Effector memory CD4-positive, alpha-beta T cell (primary cell): ENCODE data around the gene ADGRB2.

Experiments
- DNase-seq, 3 donors: peaks; one replicate each; pipeline ENCODE4 v3.0.0-alpha.2; 2020
- H3K27ac ChIP-seq: 2 replicates; pipeline ENCODE4 v1.7.0; 2013; ENCODE audit warnings: mild to moderate bottlenecking, low read length, moderate library complexity; ENCODE audit not compliant: insufficient read depth, poor library complexity, severe bottlenecking
- H3K27me3 ChIP-seq: replicated peaks from 2 replicates; pipeline ENCODE4 v1.7.0; 2013; ENCODE audit warnings: mild to moderate bottlenecking, low read length; ENCODE audit not compliant: insufficient read depth, control insufficient read depth, poor library complexity, severe bottlenecking
- H3K36me3 ChIP-seq: 2 replicates; pipeline ENCODE4 v1.7.0; 2013; ENCODE audit warnings: mild to moderate bottlenecking, low read length, moderate library complexity; ENCODE audit not compliant: control insufficient read depth, insufficient read depth
- H3K4me1 ChIP-seq: 2 replicates; pipeline ENCODE4 v1.7.0; 2013; ENCODE audit warnings: low read length, mild to moderate bottlenecking; ENCODE audit not compliant: control insufficient read depth, insufficient read depth, poor library complexity, severe bottlenecking
- H3K4me3 ChIP-seq: 2 replicates; pipeline ENCODE4 v1.7.0; 2013; ENCODE audit warnings: low read length, low read depth, mild to moderate bottlenecking; ENCODE audit not compliant: insufficient read depth, poor library complexity, severe bottlenecking
- H3K9me3 ChIP-seq: 2 replicates; pipeline ENCODE4 v1.7.0; 2013; ENCODE audit warnings: mild to moderate bottlenecking, low read length, moderate library complexity; ENCODE audit not compliant: control insufficient read depth

The ADGRB2 gene

GRCh38 chr1:31736675-31737074 lies 27.5 kb downstream of the ADGRB2 start:
- no peaks in the 10 kb centered on the region for H3K9me3 ChIP-seq
- H3K27me3 ChIP-seq = no peaks in the 10 kb centered on the region
- H3K27ac ChIP-seq = no peak overlapping the region
- DNase-seq = no peak
- H3K4me1 ChIP-seq = peaks cover 7% of the 10 kb centered on the region
- H3K36me3 ChIP-seq = no peaks in the 10 kb centered on the region
- H3K4me3 ChIP-seq = no peak overlapping the region

GRCh38 chr1:31735571-31735970 lies 28.6 kb downstream of the ADGRB2 start:
- H3K27me3 ChIP-seq = no peaks in the 10 kb centered on the region
- H3K36me3 ChIP-seq = no peaks in the 10 kb centered on the region
- no peak for DNase-seq
- H3K9me3 ChIP-seq = no peaks in the 10 kb centered on the region
- no peak overlapping the region for H3K27ac ChIP-seq
- no peak overlapping the region for H3K4me3 ChIP-seq
- H3K4me1 ChIP-seq = peaks cover 7% of the 10 kb centered on the region

- Histone ChIP-seq H3K36me3 (no peaks in the 10 kb centered on the region), H3K27ac (no peak overlapping the region), H3K27me3 (no peaks in the 10 kb centered on the region), H3K4me3 (no peak overlapping the region), H3K9me3 (no peaks in the 10 kb centered on the region), H3K4me1 (peaks cover 4% of the 10 kb centered on the region)
- no peak for DNase-seq
These were observed 29.5 kb downstream of the ADGRB2 start for GRCh38 chr1:31734582-31735107.

GRCh38 chr1:31733389-31734219 lies 30.5 kb downstream of the ADGRB2 start:
- no peaks in the 10 kb centered on the region for H3K4me1 ChIP-seq
- no peak overlapping the region for H3K27ac ChIP-seq
- H3K36me3 ChIP-seq = no peaks in the 10 kb centered on the region
- no peak overlapping the region for H3K4me3 ChIP-seq
- no peaks in the 10 kb centered on the region for H3K9me3 ChIP-seq
- no peak for DNase-seq
- H3K27me3 ChIP-seq = no peaks in the 10 kb centered on the region

GRCh38 chr1:31732751-31733289 lies 31.3 kb downstream of the ADGRB2 start:
- Histone ChIP-seq H3K4me1 (no peaks in the 10 kb centered on the region), H3K27ac (no peak overlapping the region), H3K4me3 (no peak overlapping the region), H3K27me3 (no peaks in the 10 kb centered on the region), H3K36me3 (no peaks in the 10 kb centered on the region), H3K9me3 (no peaks in the 10 kb centered on the region)
- no peak for DNase-seq

- H3K36me3 ChIP-seq = no peaks in the 10 kb centered on the region
- H3K27ac ChIP-seq = no peak overlapping the region
- DNase-seq = no peak
- H3K4me3 ChIP-seq = no peak overlapping the region
- H3K27me3 ChIP-seq = no peaks in the 10 kb centered on the region
- H3K9me3 ChIP-seq = no peaks in the 10 kb centered on the region
- no peaks in the 10 kb centered on the region for H3K4me1 ChIP-seq
These were observed 31.8 kb downstream of the ADGRB2 start for GRCh38 chr1:31732343-31732742.

- H3K4me1 ChIP-seq = no peaks in the 10 kb centered on the region
- no peak for DNase-seq
- no peak overlapping the region for H3K27ac ChIP-seq
- H3K9me3 ChIP-seq = no peaks in the 10 kb centered on the region
- no peak overlapping the region for H3K4me3 ChIP-seq
- H3K36me3 ChIP-seq = no peaks in the 10 kb centered on the region
- no peaks in the 10 kb centered on the region for H3K27me3 ChIP-seq
These were observed 33.0 kb downstream of the ADGRB2 start for GRCh38 chr1:31731049-31731565.

- Histone ChIP-seq H3K27ac (no peak overlapping the region), H3K27me3 (no peaks in the 10 kb centered on the region), H3K4me3 (no peak overlapping the region), H3K4me1 (no peaks in the 10 kb centered on the region), H3K9me3 (no peaks in the 10 kb centered on the region), H3K36me3 (no peaks in the 10 kb centered on the region)
- DNase-seq = no peak
These were observed 33.6 kb downstream of the ADGRB2 start for GRCh38 chr1:31730336-31731048.

- Histone ChIP-seq H3K4me1 (no peaks in the 10 kb centered on the region), H3K9me3 (no peaks in the 10 kb centered on the region), H3K36me3 (no peaks in the 10 kb centered on the region), H3K27ac (no peak overlapping the region), H3K27me3 (no peaks in the 10 kb centered on the region), H3K4me3 (no peak overlapping the region)
- no peak for DNase-seq
These were observed 36.3 kb downstream of the ADGRB2 start for GRCh38 chr1:31727849-31728248.

GRCh38 chr1:31727195-31727594 lies 36.9 kb downstream of the ADGRB2 start:
- H3K27ac ChIP-seq = no peak overlapping the region
- no peaks in the 10 kb centered on the region for H3K4me1 ChIP-seq
- H3K27me3 ChIP-seq = no peaks in the 10 kb centered on the region
- no peak for DNase-seq
- H3K9me3 ChIP-seq = no peaks in the 10 kb centered on the region
- no peak overlapping the region for H3K4me3 ChIP-seq
- no peaks in the 10 kb centered on the region for H3K36me3 ChIP-seq
